Esophagus (tissue), 2 donors: Measurements from ENCODE around the gene TRIM67. TPM values are rescaled to one million over a fixed set of nuclear protein-coding genes. Genes with fewer than 3 reads are reported as not detected.
"Not testable (repeated sequence)": the region's sequence is repeated elsewhere in the genome, so short reads cannot be mapped to it uniquely, and the experiment has no call there.

Experiments used
- H3K27ac ChIP-seq, 2 donors: one replicate each; pipeline ENCODE4 v1.5.1; 2013; ENCODE audit warnings: low read depth in 2 of 2, mild to moderate bottlenecking in 2 of 2, inconsistent platforms in 1 of 2, low read length in 1 of 2, moderate library complexity in 1 of 2
- H3K27me3 ChIP-seq, 2 donors: one replicate each; pipeline ENCODE4 v1.6.1; 2013; ENCODE audit warnings: low read length in 2 of 2, control low read depth in 1 of 2, mild to moderate bottlenecking in 1 of 2; ENCODE audit not compliant: insufficient read depth in 2 of 2, control insufficient read depth in 1 of 2
- H3K36me3 ChIP-seq, 2 donors: one replicate each; pipeline ENCODE4 v1.6.1; 2013; ENCODE audit warnings: low read length in 1 of 2; ENCODE audit not compliant: control insufficient read depth in 2 of 2, insufficient read depth in 2 of 2
- H3K4me1 ChIP-seq, 2 donors: one replicate each; pipeline ENCODE4 v1.6.1; 2013; ENCODE audit warnings: low read length in 1 of 2; ENCODE audit not compliant: control insufficient read depth in 2 of 2, insufficient read depth in 2 of 2
- H3K4me3 ChIP-seq, 2 donors: one replicate each; pipeline ENCODE4 v1.5.1; 2013; ENCODE audit warnings: low read length in 2 of 2, mild to moderate bottlenecking in 2 of 2, low read depth in 1 of 2, moderate library complexity in 1 of 2
- H3K9me3 ChIP-seq, 2 donors: one replicate each; pipeline ENCODE4 v1.6.1; 2013; ENCODE audit warnings: mild to moderate bottlenecking in 2 of 2, low read depth in 1 of 2, low read length in 1 of 2, moderate library complexity in 1 of 2; ENCODE audit not compliant: control insufficient read depth in 2 of 2, insufficient read depth in 1 of 2
- WGBS, 2 donors: extraction: QIAGEN DNeasy Blood & Tissue Kit; methylation state at CpG; one replicate each; pipeline ENCODE4 v1.1.7; 2013; 5-methylcytosine and 5-hydroxymethylcytosine counted together
- polyA plus RNA-seq, 2 donors: library from polyadenylated mRNA; stranded (reverse); fragments of 200-250 nt; gene quantifications; one replicate each; pipeline ENCODE4 v1.2.3, GENCODE V29; 2013
- donor health status: healthy with polysubstance abuse.
- donor health status: Bipolar disorder and iron deficiency.

The TRIM67 gene
- polyA plus RNA-seq, 2 donors = under 0.01 TPM; not detected in 1

GRCh38 chr1:231130544-231130943 lies 31.3 kb upstream of the TRIM67 start:
- Histone ChIP-seq H3K36me3 (no peaks in the 10 kb centered on the region), H3K4me1 (no peaks in the 10 kb centered on the region), H3K9me3 (peaks cover 2 to 3% of the 10 kb centered on the region in 2 donors), H3K4me3 (no peak overlapping the region), H3K27me3 (no peaks in the 10 kb centered on the region), H3K27ac (no peak overlapping the region)
- 60 to 67% methylated on average over 4 of the region's 4 CpGs for WGBS, 2 donors

- not testable (repeated sequence) for H3K9me3 ChIP-seq, H3K27me3 ChIP-seq, H3K4me1 ChIP-seq, H3K4me3 ChIP-seq, H3K27ac ChIP-seq, H3K36me3 ChIP-seq
- 96 to 97% methylated on average over 8 of the region's 8 CpGs for WGBS, 2 donors
These were observed 29.3 kb upstream of the TRIM67 start for GRCh38 chr1:231132591-231132990.

GRCh38 chr1:231134624-231135023 lies 27.2 kb upstream of the TRIM67 start:
- 62 to 78% methylated on average over 5 of the region's 5 CpGs for WGBS, 2 donors
- H3K27me3 ChIP-seq = no peaks in the 10 kb centered on the region
- no peaks in the 10 kb centered on the region for H3K4me1 ChIP-seq
- H3K4me3 ChIP-seq = no peak overlapping the region
- H3K9me3 ChIP-seq = peaks cover 0 to 3% of the 10 kb centered on the region in 2 donors
- H3K36me3 ChIP-seq = no peaks in the 10 kb centered on the region
- H3K27ac ChIP-seq = no peak overlapping the region

- 40 to 57% methylated on average over 1 of the region's 1 CpG for WGBS, 2 donors
- no peak overlapping the region for H3K4me3 ChIP-seq
- no peaks in the 10 kb centered on the region for H3K27me3 ChIP-seq
These were observed 23.6 kb upstream of the TRIM67 start for GRCh38 chr1:231138236-231138635.

GRCh38 chr1:231139125-231139649 lies 22.7 kb upstream of the TRIM67 start:
- no peak overlapping the region for H3K4me3 ChIP-seq
- no peak overlapping the region for H3K27ac ChIP-seq
- no peaks in the 10 kb centered on the region for H3K9me3 ChIP-seq
- 52 to 63% methylated on average over 3 of the region's 3 CpGs for WGBS, 2 donors
- no peaks in the 10 kb centered on the region for H3K36me3 ChIP-seq
- H3K4me1 ChIP-seq = no peaks in the 10 kb centered on the region
- H3K27me3 ChIP-seq = no peaks in the 10 kb centered on the region

More at GRCh38 chr1:231138236-231138635, 23.6 kb upstream of the TRIM67 start:
- Histone ChIP-seq H3K36me3 (no peaks in the 10 kb centered on the region), H3K9me3 (peaks cover 0 to 3% of the 10 kb centered on the region in 2 donors), H3K4me1 (no peaks in the 10 kb centered on the region), H3K27ac (no peak overlapping the region)

- 39 to 54% methylated on average over 8 of the region's 8 CpGs for WGBS, 2 donors
- no peaks in the 10 kb centered on the region for H3K36me3 ChIP-seq
- no peak overlapping the region for H3K4me3 ChIP-seq
- no peaks in the 10 kb centered on the region for H3K27me3 ChIP-seq
- no peaks in the 10 kb centered on the region for H3K4me1 ChIP-seq
- H3K9me3 ChIP-seq = no peaks in the 10 kb centered on the region
- no peak overlapping the region for H3K27ac ChIP-seq
These were observed 21.9 kb upstream of the TRIM67 start for GRCh38 chr1:231139659-231140654.

GRCh38 chr1:231144416-231145193 lies 17.3 kb upstream of the TRIM67 start:
- WGBS, 2 donors = 77 to 91% methylated on average over 7 of the region's 7 CpGs
- Histone ChIP-seq H3K4me1 (no peaks in the 10 kb centered on the region), H3K27ac (no peak overlapping the region), H3K36me3 (no peaks in the 10 kb centered on the region), H3K9me3 (no peaks in the 10 kb centered on the region), H3K27me3 (no peaks in the 10 kb centered on the region), H3K4me3 (no peak overlapping the region)

- H3K4me1 ChIP-seq = no peaks in the 10 kb centered on the region
- H3K27me3 ChIP-seq = no peaks in the 10 kb centered on the region
- no peak overlapping the region for H3K27ac ChIP-seq
- no peaks in the 10 kb centered on the region for H3K36me3 ChIP-seq
- whole genome bisulfite sequencing, 2 donors = 63 to 66% methylated on average over 3 of the region's 3 CpGs
- H3K4me3 ChIP-seq = no peak overlapping the region
- H3K9me3 ChIP-seq = peaks cover 0 to 10% of the 10 kb centered on the region in 2 donors
These were observed 14.0 kb upstream of the TRIM67 start for GRCh38 chr1:231147896-231148295.

GRCh38 chr1:231151811-231152210 lies 10.0 kb upstream of the TRIM67 start:
- Histone ChIP-seq H3K27ac (no peak overlapping the region), H3K9me3 (peaks cover 0 to 11% of the 10 kb centered on the region in 2 donors), H3K4me1 (no peaks in the 10 kb centered on the region), H3K4me3 (no peak overlapping the region), H3K27me3 (no peaks in the 10 kb centered on the region), H3K36me3 (no peaks in the 10 kb centered on the region)
- WGBS, 2 donors = 9 to 26% methylated on average over 1 of the region's 1 CpG
